Gastroesophageal sphincter (tissue), 4 donors: ENCODE results near the gene XPNPEP3. TPM values are rescaled to one million over a fixed set of nuclear protein-coding genes. Genes with fewer than 3 reads are reported as not detected.

Experiments used
- ATAC-seq: fragments of 150-250 bp; one replicate; pipeline ENCODE4 v1.9.1; 2016; ENCODE audit warnings: mild to moderate bottlenecking, moderate library complexity
- H3K27ac ChIP-seq, 4 donors: fragments of 200-600 bp; sonication (generic) in 3 of 4; 1 replicate in 3 of 4; 2 replicates in 1 of 4; pipeline ENCODE4 v1.5.1; 2016 to 2019
- H3K27me3 ChIP-seq: fragments of 200-600 bp; sonication (generic); one replicate; pipeline ENCODE4 v1.5.1; 2019
- H3K36me3 ChIP-seq, 2 donors: fragments of 200-600 bp; sonication (generic); one replicate each; pipeline ENCODE4 v1.5.1; 2019; ENCODE audit warnings: control low read depth in 1 of 2
- H3K4me1 ChIP-seq, 3 donors: fragments of 200-600 bp; sonication (generic); 1 replicate in 2 of 3; 2 replicates in 1 of 3; pipeline ENCODE4 v1.5.1; 2016 to 2019; ENCODE audit warnings: control low read depth in 2 of 3
- H3K4me3 ChIP-seq, 2 donors: fragments of 200-600 bp; sonication (generic); one replicate each; pipeline ENCODE4 v1.5.1; 2019; ENCODE audit warnings: mild to moderate bottlenecking in 1 of 2, moderate library complexity in 1 of 2
- H3K9me3 ChIP-seq, 3 donors: fragments of 200-600 bp; sonication (generic); one replicate each; pipeline ENCODE4 v1.5.1; 2017 to 2019; ENCODE audit warnings: control low read depth in 2 of 3
- CTCF ChIP-seq, 4 experiments: fragments of 200-600 bp in 2 of 4; fragments of 450-650 bp in 2 of 4; sonication (generic) in 1 of 4; IDR thresholded peaks; one replicate each; pipeline ENCODE4 v1.5.1; 2017 to 2019; ENCODE audit warnings: antibody characterized with exemption in 4 of 4, mild to moderate bottlenecking in 2 of 4, moderate library complexity in 2 of 4
- EP300 ChIP-seq: sonication (generic); formaldehyde crosslinking; IDR thresholded peaks from one replicate; pipeline ENCODE4 v1.6.1; 2017; ENCODE audit warnings: antibody characterized with exemption, mild to moderate bottlenecking
- POLR2A ChIP-seq, 2 donors: fragments of 450-650 bp; IDR thresholded peaks; one replicate each; pipeline ENCODE4 v1.6.1; 2017; ENCODE audit warnings: antibody characterized with exemption in 2 of 2, mild to moderate bottlenecking in 2 of 2, moderate library complexity in 1 of 2
- POLR2AphosphoS5 ChIP-seq: sonication (generic); formaldehyde crosslinking; IDR thresholded peaks from one replicate; pipeline ENCODE4 v1.6.1; 2017; ENCODE audit warnings: antibody characterized with exemption
- WGBS, 2 donors: methylation state at CpG; one replicate each; pipeline ENCODE4 v1.1.5; 2018; ENCODE audit warnings: low coverage in 1 of 2; 5-methylcytosine and 5-hydroxymethylcytosine counted together
- total RNA-seq, 4 donors: library from RNA; depleted of rRNA; stranded (reverse); fragments of >200 nt; gene quantifications; one replicate each; pipeline ENCODE4 v1.1.0, GENCODE V29; 2016

The XPNPEP3 gene
- total RNA-seq, 4 donors from 2014 or later, result 5.9 to 13.3 (median 10.4) TPM

- TF ChIP-seq EP300, result no peak
- TF ChIP-seq POLR2AphosphoS5, result no peak
- TF ChIP-seq CTCF (IDR thresholded peaks at IDR 0.05), result no peak
- 17 to 28% methylated on average over 1 of the region's 1 CpG for WGBS, 2 donors
- H3K27me3 ChIP-seq, result no peaks in the 10 kb centered on the region
- no peak for ATAC-seq
- H3K4me3 ChIP-seq, result peak overlapping the region in 1 of 2 donors; percentile 73
- peaks cover 0 to 23% of the 10 kb centered on the region in 2 donors for H3K36me3 ChIP-seq
- peaks cover 16 to 70% (median 32%) of the 10 kb centered on the region in 3 donors for H3K4me1 ChIP-seq
- peak overlapping the region in 1 of 4 donors; percentile 92 for H3K27ac ChIP-seq
- H3K9me3 ChIP-seq, result no peaks in the 10 kb centered on the region
These were observed 3.6 kb upstream of the XPNPEP3 start for GRCh38 chr22:40853333-40853732.

- ATAC-seq, result no peak
- Histone ChIP-seq H3K4me3 (peak overlapping the region in 1 of 2 donors; percentile 73), H3K9me3 (no peaks in the 10 kb centered on the region), H3K27me3 (no peaks in the 10 kb centered on the region), H3K4me1 (peaks cover 16 to 76% (median 32%) of the 10 kb centered on the region in 3 donors), H3K27ac (peak overlapping the region in 2 of 4 donors; percentile 92 to 97), H3K36me3 (peaks cover 0 to 17% of the 10 kb centered on the region in 2 donors)
- TF ChIP-seq EP300 (no peak), CTCF (IDR thresholded peaks at IDR 0.05) (no peak), POLR2A (IDR thresholded peaks at IDR 0.05) (no peak), POLR2AphosphoS5 (no peak)
- 26 to 31% methylated on average over 3 of the region's 3 CpGs for WGBS, 2 donors
These were observed 3.0 kb upstream of the XPNPEP3 start for GRCh38 chr22:40853961-40854360.

DNA sequence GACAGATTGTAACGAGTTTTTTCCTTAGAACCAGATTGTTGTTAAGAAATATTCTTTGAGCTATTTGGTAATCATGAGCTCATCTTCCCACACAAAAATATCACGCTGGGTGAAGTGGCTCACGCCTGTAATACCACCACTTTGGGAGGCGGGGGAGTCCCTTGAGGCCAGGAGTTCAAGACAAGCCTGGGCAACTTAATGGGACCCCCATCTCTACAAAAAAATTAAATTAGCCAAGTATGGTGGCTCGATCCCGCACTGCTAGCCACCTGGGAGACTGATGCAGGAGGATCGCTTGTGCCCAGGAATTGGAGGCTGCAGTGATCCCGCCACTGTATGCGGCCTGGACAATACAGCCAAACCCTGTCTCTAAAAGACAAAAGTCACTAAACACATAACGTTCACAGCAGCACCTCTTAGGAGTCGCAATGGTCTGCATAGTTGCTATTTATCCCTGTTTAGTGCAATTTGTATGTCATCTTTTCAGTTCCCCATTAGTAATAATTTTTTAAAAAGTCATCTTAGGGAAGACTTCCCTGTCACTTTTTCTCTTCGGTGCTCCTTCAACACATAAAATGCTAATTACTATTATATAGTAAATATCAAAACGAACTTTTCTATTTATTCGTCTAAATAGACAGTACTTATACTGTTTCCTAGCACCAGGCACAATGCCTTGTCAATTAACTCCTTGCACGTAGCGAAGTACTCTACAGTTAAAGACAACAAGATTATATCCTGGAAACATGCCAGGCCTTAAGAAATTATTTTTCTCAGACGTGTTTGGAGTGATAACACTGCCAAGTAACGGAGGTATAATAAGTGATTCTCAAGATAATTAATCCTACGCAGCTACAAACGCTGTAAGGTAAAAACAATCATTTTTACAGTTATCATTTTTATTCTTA is 1.6 kb upstream of the XPNPEP3 start:
- H3K4me3 ChIP-seq, result peak overlapping the region; percentile 73 to 89
- WGBS, 2 donors, result 23 to 27% methylated on average over 17 to 20 of the region's 20 CpGs
- no peaks in the 10 kb centered on the region for H3K27me3 ChIP-seq
- peaks cover 0 to 3% of the 10 kb centered on the region in 2 donors for H3K36me3 ChIP-seq
- peak overlapping the region; percentile 89 to 97 (median 94) for H3K27ac ChIP-seq
- H3K9me3 ChIP-seq, result no peaks in the 10 kb centered on the region
- no peak for ATAC-seq
- TF ChIP-seq EP300 (no peak), POLR2AphosphoS5 (no peak), CTCF (IDR thresholded peaks at IDR 0.05) (no peak), POLR2A (IDR thresholded peaks at IDR 0.05) (no peak)
- H3K4me1 ChIP-seq, result peaks cover 16 to 73% (median 32%) of the 10 kb centered on the region in 3 donors

GRCh38 chr22:40855979-40856512 is 902 bp upstream of the XPNPEP3 start:
- H3K9me3 ChIP-seq, result no peaks in the 10 kb centered on the region
- H3K36me3 ChIP-seq, result peaks cover 0 to 7% of the 10 kb centered on the region in 2 donors
- peak overlapping the region; percentile 73 to 89 for H3K4me3 ChIP-seq
- ATAC-seq, result peak; percentile 26
- whole genome bisulfite sequencing, 2 donors, result 0% methylated on average over 8 to 16 of the region's 29 CpGs
- peak overlapping the region; percentile 89 to 97 (median 94) for H3K27ac ChIP-seq
- TF ChIP-seq CTCF (IDR thresholded peaks at IDR 0.05) (no peak), EP300 (no peak), POLR2AphosphoS5 (no peak), POLR2A (IDR thresholded peaks at IDR 0.05) (no peak)
- peaks cover 16 to 66% (median 32%) of the 10 kb centered on the region in 3 donors for H3K4me1 ChIP-seq
- no peaks in the 10 kb centered on the region for H3K27me3 ChIP-seq
